Measurements from ENCODE around the gene LRRC28. TPM values are rescaled to one million over a fixed set of nuclear protein-coding genes. Genes with fewer than 3 reads are reported as not detected.

Gene LRRC28
- polyA plus RNA-seq, 1 donor from 2014 or later, result 20.4 TPM

- no peak for TF ChIP-seq EZH2 (IDR thresholded peaks at IDR 0.05; ENCODE audit: borderline replicate concordance, insufficient read depth, low read length, poor library complexity, severe bottlenecking)
- no peak for TF ChIP-seq SMC3 (conservative IDR thresholded peaks at IDR 0.05; ENCODE audit: poor library complexity)
- TF ChIP-seq TAF1 (IDR thresholded peaks at IDR 0.05; ENCODE audit: low read depth), result no peak
Observed at GRCh38 chr15:99326235-99326634, 75.0 kb downstream of the LRRC28 start (continued).

GRCh38 chr15:99328106-99329072 lies 77.1 kb downstream of the LRRC28 start:
- no peak overlapping the region for H3K4me2 ChIP-seq (ENCODE audit: low read length)
- H3F3A ChIP-seq (ENCODE audit: insufficient read depth, low read length, poor library complexity, severe bottlenecking), result no peaks in the 10 kb centered on the region
- H3K9ac ChIP-seq (ENCODE audit: low read length), result no peak overlapping the region
- no peak overlapping the region for H2AFZ ChIP-seq (ENCODE audit: low read depth, low read length)
- H3K27ac ChIP-seq (ENCODE audit: low read length), result no peak overlapping the region
- TF ChIP-seq REST (IDR thresholded peaks at IDR 0.05; ENCODE audit: borderline replicate concordance), result no peak
- TF ChIP-seq POLR2AphosphoS5 (IDR thresholded peaks at IDR 0.05), result no peak
- TF ChIP-seq EP300 (conservative IDR thresholded peaks at IDR 0.05; ENCODE audit: poor library complexity, severe bottlenecking), result no peak
- TF ChIP-seq CTCF (IDR thresholded peaks at IDR 0.05; ENCODE audit: poor library complexity, severe bottlenecking), result no peak
- H3K79me2 ChIP-seq (replicated peaks; ENCODE audit: insufficient read depth, low read length), result no peaks in the 10 kb centered on the region
- H3K27me3 ChIP-seq (ENCODE audit: insufficient read depth, low read depth, low read length), result no peaks in the 10 kb centered on the region
- H3K9me3 ChIP-seq (ENCODE audit: low read length), result no peaks in the 10 kb centered on the region
- no peaks in the 10 kb centered on the region for H4K20me1 ChIP-seq (ENCODE audit: insufficient read depth)
- no peak overlapping the region for H3K4me3 ChIP-seq (ENCODE audit: low read length)
- H3K9me2 ChIP-seq (ENCODE audit: insufficient read depth, low read length), result no peaks in the 10 kb centered on the region
- no peaks in the 10 kb centered on the region for H3K36me3 ChIP-seq (ENCODE audit: insufficient read depth, low read length)

- no peaks in the 10 kb centered on the region for H3F3A ChIP-seq (ENCODE audit: insufficient read depth, low read length, poor library complexity, severe bottlenecking)
- H3K27ac ChIP-seq (ENCODE audit: low read length), result no peak overlapping the region
- no peaks in the 10 kb centered on the region for H3K9me2 ChIP-seq (ENCODE audit: insufficient read depth, low read length)
- H3K27me3 ChIP-seq (ENCODE audit: insufficient read depth, low read depth, low read length), result no peaks in the 10 kb centered on the region
- H3K79me2 ChIP-seq (replicated peaks; ENCODE audit: insufficient read depth, low read length), result no peaks in the 10 kb centered on the region
- H3K9me3 ChIP-seq (ENCODE audit: low read length), result no peaks in the 10 kb centered on the region
- no peaks in the 10 kb centered on the region for H4K20me1 ChIP-seq (ENCODE audit: insufficient read depth)
- H3K4me2 ChIP-seq (ENCODE audit: low read length), result no peak overlapping the region
- H3K4me3 ChIP-seq (ENCODE audit: low read length), result no peak overlapping the region
- no peak overlapping the region for H3K9ac ChIP-seq (ENCODE audit: low read length)
- TF ChIP-seq EZH2 (IDR thresholded peaks at IDR 0.05; ENCODE audit: borderline replicate concordance, insufficient read depth, low read length, poor library complexity, severe bottlenecking), result no peak
- no peak for TF ChIP-seq POLR2AphosphoS5 (IDR thresholded peaks at IDR 0.05)
- TF ChIP-seq MXI1 (conservative IDR thresholded peaks at IDR 0.05; ENCODE audit: poor library complexity, severe bottlenecking), result no peak
- TF ChIP-seq CTCF (IDR thresholded peaks at IDR 0.05; ENCODE audit: poor library complexity, severe bottlenecking), result no peak
- TF ChIP-seq SMC3 (conservative IDR thresholded peaks at IDR 0.05; ENCODE audit: poor library complexity), result no peak
- TF ChIP-seq REST (IDR thresholded peaks at IDR 0.05; ENCODE audit: borderline replicate concordance), result no peak
- no peak for TF ChIP-seq EP300 (conservative IDR thresholded peaks at IDR 0.05; ENCODE audit: poor library complexity, severe bottlenecking)
- TF ChIP-seq TAF1 (IDR thresholded peaks at IDR 0.05; ENCODE audit: low read depth), result no peak
- TF ChIP-seq RAD21 (conservative IDR thresholded peaks at IDR 0.05), result no peak
- no peaks in the 10 kb centered on the region for H3K36me3 ChIP-seq (ENCODE audit: insufficient read depth, low read length)
- H2AFZ ChIP-seq (ENCODE audit: low read depth, low read length), result no peak overlapping the region
Observed at GRCh38 chr15:99331381-99331780, 80.1 kb downstream of the LRRC28 start.

Measured in neural cell (in vitro differentiated cells).